Endothelial cell of umbilical vein (primary cell): ENCODE results near the gene KCNE4. TPM values are rescaled to one million over a fixed set of nuclear protein-coding genes. Genes with fewer than 3 reads are reported as not detected.

Source experiments
- BruUV-seq: library from RNA; stranded (reverse); fragments of 400-500 nt; replicated peaks from 2 replicates; lab custom pipeline; 2021; lab: Mats Ljungman, UMichigan
- CTCF ChIA-PET: fragments of 300-600, 350-600 bp; sonication (Branson Sonifier 250); formaldehyde crosslinking; loops from one replicate; lab custom pipeline; 2021; ENCODE audit warnings: antibody characterized with exemption, inconsistent platforms; lab: Charles Lee
- POLR2A ChIA-PET: fragments of 300-600, 350-600 bp; sonication (Branson Sonifier 250); formaldehyde crosslinking; loops from one replicate; lab custom pipeline; 2021; ENCODE audit warnings: antibody characterized with exemption, inconsistent platforms; lab: Charles Lee
- DNase-seq: peaks from one replicate; pipeline ENCODE4 v3.0.0-alpha.2; 2011; ENCODE audit warnings: low read depth, low spot score
- FAIRE-seq: peaks from 2 replicates; lab custom pipeline; 2011; peaks lifted over from hg19 to GRCh38; lab: Jason Lieb, UNC
- H2AFZ ChIP-seq: 2 replicates; pipeline ENCODE4 v1.6.0; 2012; ENCODE audit warnings: low read depth, low read length, control low read depth, inconsistent platforms
- H3K27ac ChIP-seq: 2 replicates; pipeline ENCODE4 v1.5.1; 2011; ENCODE audit warnings: low read depth, mild to moderate bottlenecking, control low read depth, low read length, moderate library complexity; ENCODE audit not compliant: insufficient read depth
- H3K27me3 ChIP-seq, 2 experiments: 2 replicates each; pipeline versions ENCODE4 v1.6.0 to v1.6.1; 2011; ENCODE audit warnings: low read length in 2 of 2, mixed read lengths in 1 of 2; ENCODE audit not compliant: control insufficient read depth in 2 of 2, insufficient read depth in 2 of 2
- H3K36me3 ChIP-seq, 2 experiments: 2 replicates in 1 of 2; 3 replicates in 1 of 2; pipeline ENCODE4 v1.5.1; 2011; ENCODE audit warnings: low read length in 2 of 2, mild to moderate bottlenecking in 1 of 2, moderate library complexity in 1 of 2; ENCODE audit not compliant: control insufficient read depth in 2 of 2, insufficient read depth in 2 of 2; ENCODE audit errors: extremely low read depth in 1 of 2
- H3K4me1 ChIP-seq: 3 replicates; pipeline ENCODE4 v1.5.1; 2011; ENCODE audit warnings: mild to moderate bottlenecking, low read length; ENCODE audit not compliant: control insufficient read depth, insufficient read depth; ENCODE audit errors: extremely low read depth
- H3K4me2 ChIP-seq: 2 replicates; pipeline ENCODE4 v1.6.1; 2011; ENCODE audit warnings: low read length, control low read depth, mixed read lengths; ENCODE audit not compliant: insufficient read depth
- H3K4me3 ChIP-seq, 3 experiments: fragments of 200-600 bp in 1 of 3; sonication (generic), shearing (Covaris generic) in 1 of 3; replicated peaks in 1 of 3; 2 replicates each; pipeline ENCODE4 v1.5.1; 2011 to 2016; ENCODE audit warnings: control low read depth in 3 of 3, low read length in 3 of 3, mild to moderate bottlenecking in 2 of 3, inconsistent platforms in 1 of 3, low read depth in 1 of 3, moderate library complexity in 1 of 3; ENCODE audit not compliant: insufficient read depth in 1 of 3
- H3K79me2 ChIP-seq: 2 replicates; pipeline ENCODE4 v1.6.0; 2012; ENCODE audit warnings: low read length, inconsistent platforms; ENCODE audit not compliant: control insufficient read depth, insufficient read depth
- H3K9ac ChIP-seq: replicated peaks from 2 replicates; pipeline ENCODE3; 2011; ENCODE audit warnings: low read length, control low read depth; ENCODE audit not compliant: insufficient read depth; ENCODE audit errors: extremely low read depth
- H3K9me1 ChIP-seq: replicated peaks from 3 replicates; pipeline ENCODE4 v1.6.0; 2011; ENCODE audit warnings: mild to moderate bottlenecking, low read length; ENCODE audit not compliant: control insufficient read depth, insufficient read depth; ENCODE audit errors: extremely low read depth
- H3K9me3 ChIP-seq: replicated peaks from 2 replicates; pipeline ENCODE4 v1.5.1; 2012; ENCODE audit warnings: low read length, inconsistent platforms; ENCODE audit not compliant: control insufficient read depth, insufficient read depth
- H4K20me1 ChIP-seq: replicated peaks from 2 replicates; pipeline ENCODE3; 2011; ENCODE audit warnings: mild to moderate bottlenecking, low read length; ENCODE audit not compliant: control insufficient read depth, insufficient read depth; ENCODE audit errors: extremely low read depth
- CTCF ChIP-seq, 2 donors: IDR thresholded peaks; 1 replicate in 1 of 2; 2 replicates in 1 of 2; pipeline ENCODE4 v1.5.1; 2011; ENCODE audit warnings: low read length in 2 of 2, mild to moderate bottlenecking in 2 of 2, moderate library complexity in 2 of 2, control low read depth in 1 of 2, inconsistent platforms in 1 of 2, low read depth in 1 of 2; ENCODE audit not compliant: insufficient read depth in 1 of 2; ENCODE audit errors: extremely low read depth in 1 of 2
- EZH2 ChIP-seq: IDR thresholded peaks from 2 replicates; pipeline ENCODE4 v1.6.1; 2012; ENCODE audit warnings: borderline replicate concordance, low read depth, mild to moderate bottlenecking, moderate library complexity, low read length, inconsistent platforms; ENCODE audit not compliant: severe bottlenecking
- FOS ChIP-seq: IDR thresholded peaks from 2 replicates; pipeline ENCODE4 v1.6.1; 2011; ENCODE audit warnings: mild to moderate bottlenecking, low read length, moderate library complexity, borderline replicate concordance; ENCODE audit not compliant: insufficient read depth
- GATA2 ChIP-seq: IDR thresholded peaks from 2 replicates; pipeline ENCODE4 v1.7.0; 2011; ENCODE audit warnings: low read depth, mild to moderate bottlenecking, moderate library complexity, mixed read lengths, low read length; ENCODE audit not compliant: insufficient read length, insufficient read depth
- JUN ChIP-seq: IDR thresholded peaks from 2 replicates; pipeline ENCODE4 v1.6.1; 2011; ENCODE audit warnings: borderline replicate concordance, low read depth; ENCODE audit not compliant: insufficient read length, insufficient read depth
- MAX ChIP-seq: IDR thresholded peaks from 2 replicates; pipeline ENCODE4 v1.6.1; 2011; ENCODE audit not compliant: insufficient read depth, insufficient read length
- MYC ChIP-seq: IDR thresholded peaks from one replicate; pipeline ENCODE4 v1.6.1; 2011; ENCODE audit warnings: mild to moderate bottlenecking, low read depth, low read length
- POLR2A ChIP-seq: IDR thresholded peaks from 2 replicates; pipeline ENCODE4 v1.6.1; 2012; ENCODE audit warnings: low read depth, mild to moderate bottlenecking, control low read depth, low read length
- POLR2AphosphoS5 ChIP-seq: IDR thresholded peaks from 2 replicates; pipeline ENCODE4 v1.6.1; 2012; ENCODE audit warnings: low read depth, mild to moderate bottlenecking, control low read depth, low read length, moderate library complexity; ENCODE audit not compliant: insufficient read depth
- dilution Hi-C: fragments of 300-500 bp; cut with MboI; formaldehyde crosslinking; loops from one replicate; pipeline ENCODE4 v1.15.0; 2019; ENCODE audit warnings: low sequenced_read_pairs; ENCODE audit not compliant: extremely low pct_ligation_motif_present
- intact Hi-C: fragments of 100-400 bp; cut with micrococcal nuclease; formaldehyde crosslinking; loops from one replicate; pipeline ENCODE4 v1.10.0; 2022
- polyA plus RNA-seq, 4 experiments: library from polyadenylated mRNA; depleted of rRNA in 3 of 4; stranded (reverse) in 3 of 4; unstranded in 1 of 4; fragments of >200 nt; gene quantifications; 2 replicates each; pipeline versions ENCODE4 v1.2.1 to v1.2.3, GENCODE V29; 2011 to 2012; ENCODE audit warnings: missing spikeins in 1 of 4
- total RNA-seq: library from RNA; stranded (reverse); gene quantifications from 2 replicates; pipeline ENCODE4 v1.2.3, GENCODE V29; 2021

The KCNE4 gene
- total and polyA plus RNA-seq, 2 donors (not counting 3 experiments of a cell fraction or from before 2014, with no cell fraction given), result 0.01 TPM; not detected in 1

GRCh38 chr2:223069988-223070387, 18.0 kb downstream of the KCNE4 start:
- Histone ChIP-seq H3K4me3 (no peak overlapping the region), H3K27me3 (no peaks in the 10 kb centered on the region), H3K9me1 (no peaks in the 10 kb centered on the region), H3K4me2 (no peak overlapping the region), H2AFZ (no peak overlapping the region), H3K27ac (no peak overlapping the region), H3K4me1 (no peaks in the 10 kb centered on the region), H3K36me3 (no peaks in the 10 kb centered on the region), H3K9ac (no peak overlapping the region), H3K9me3 (no peaks in the 10 kb centered on the region), H3K79me2 (no peaks in the 10 kb centered on the region), H4K20me1 (no peaks in the 10 kb centered on the region)
- ChIA-PET POLR2A (no interaction called here), CTCF (interaction anchor here (1.5 kb wide), 1 partner anchor 12 kb away, joined by 3 read pairs; no protein-coding TSS in a partner anchor)
- FAIRE-seq (no peak), DNase-seq (no peak)
- BruUV-seq, result no TSS peak
- TF ChIP-seq JUN, result no peak
- no peak for TF ChIP-seq MAX
- no peak for TF ChIP-seq MYC
- TF ChIP-seq CTCF (IDR thresholded peaks at IDR 0.05; ENCODE audit: extremely low read depth in 1 of 2, insufficient read depth in 1 of 2, low read depth in 1 of 2, low read length in 2 of 2), result no peak
- TF ChIP-seq EZH2, result no peak
- TF ChIP-seq GATA2, result no peak
- no peak for TF ChIP-seq POLR2AphosphoS5
- TF ChIP-seq FOS, result no peak
- TF ChIP-seq POLR2A, result no peak
- dilution Hi-C loops, result no loop called here
- intact Hi-C loops, result no loop called here
